Thoracic aorta (tissue), 2 donors: Measurements from ENCODE around the gene DCDC2. TPM values are rescaled to one million over a fixed set of nuclear protein-coding genes. Genes with fewer than 3 reads are reported as not detected.

Experiments
- ATAC-seq: fragments of 150-250 bp; one replicate; pipeline ENCODE4 v1.8.0; 2017; ENCODE audit warnings: low read depth; ENCODE audit not compliant: insufficient number of reproducible peaks, low FRiP score
- DNase-seq: peaks from one replicate; pipeline ENCODE4 v3.0.0-alpha.2; 2020; ENCODE audit warnings: low spot score
- H3K27ac ChIP-seq, 2 donors: fragments of 200-600 bp; sonication (generic); 1 replicate in 1 of 2; 2 replicates in 1 of 2; pipeline ENCODE4 v1.5.1; 2016; ENCODE audit warnings: mild to moderate bottlenecking in 2 of 2, moderate library complexity in 2 of 2
- H3K27me3 ChIP-seq: fragments of 200-600 bp; sonication (generic); replicated peaks from 2 replicates; pipeline ENCODE4 v1.6.0; 2016; ENCODE audit warnings: mild to moderate bottlenecking; ENCODE audit not compliant: insufficient read depth
- H3K36me3 ChIP-seq: fragments of 200-600 bp; sonication (generic); one replicate; pipeline ENCODE4 v1.5.1; 2016
- H3K4me1 ChIP-seq, 2 donors: fragments of 200-600 bp; sonication (generic); 1 replicate in 1 of 2; 2 replicates in 1 of 2; pipeline versions ENCODE4 v1.5.1 to v1.6.0; 2016; ENCODE audit warnings: low read depth in 2 of 2, mild to moderate bottlenecking in 1 of 2; ENCODE audit not compliant: control insufficient read depth in 1 of 2
- H3K4me3 ChIP-seq: fragments of 200-600 bp; sonication (generic); 2 replicates; pipeline ENCODE4 v1.5.1; 2016; ENCODE audit warnings: mild to moderate bottlenecking
- H3K9me3 ChIP-seq: fragments of 200-600 bp; sonication (generic); 2 replicates; pipeline ENCODE4 v1.5.1; 2016
- total RNA-seq, 2 donors: library from RNA; depleted of rRNA; stranded (reverse); fragments of >200 nt; gene quantifications; one replicate each; pipeline versions ENCODE4 v1.1.0 to v1.2.3, GENCODE V29; 2016
- TF ChIP-seq, protein P1 (sequence below): fragments of 200-600 bp; sonication (generic); IDR thresholded peaks from one replicate; pipeline ENCODE4 v1.5.1; 2019; ENCODE audit warnings: antibody characterized with exemption

The DCDC2 gene
- total RNA-seq, 2 donors from 2014 or later, result not detected

DNA sequence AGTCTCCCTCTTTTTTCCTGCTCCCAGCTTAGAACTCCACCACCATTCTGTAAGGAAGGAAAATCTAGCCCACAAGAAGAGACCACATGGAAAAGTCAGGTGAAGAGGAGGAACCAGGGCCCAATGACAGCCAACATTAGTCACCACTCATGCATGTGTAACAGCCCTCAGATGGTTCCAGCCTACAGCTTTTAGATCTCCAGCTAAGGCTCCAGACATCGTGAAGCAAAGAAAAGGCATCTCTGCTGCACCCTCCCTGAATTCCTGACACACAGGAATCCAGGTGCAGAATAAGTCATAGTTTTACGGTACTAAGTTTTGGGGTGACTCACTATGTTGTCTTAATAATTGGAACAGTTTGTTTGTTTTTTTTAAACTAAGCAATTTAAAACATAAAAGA lies 25.5 kb downstream of the DCDC2 start:
- DNase-seq, result no peak
- no peak overlapping the region for H3K27ac ChIP-seq
- no peaks in the 10 kb centered on the region for H3K9me3 ChIP-seq
- H3K4me1 ChIP-seq, result no peaks in the 10 kb centered on the region
- TF ChIP-seq, protein P1, sequence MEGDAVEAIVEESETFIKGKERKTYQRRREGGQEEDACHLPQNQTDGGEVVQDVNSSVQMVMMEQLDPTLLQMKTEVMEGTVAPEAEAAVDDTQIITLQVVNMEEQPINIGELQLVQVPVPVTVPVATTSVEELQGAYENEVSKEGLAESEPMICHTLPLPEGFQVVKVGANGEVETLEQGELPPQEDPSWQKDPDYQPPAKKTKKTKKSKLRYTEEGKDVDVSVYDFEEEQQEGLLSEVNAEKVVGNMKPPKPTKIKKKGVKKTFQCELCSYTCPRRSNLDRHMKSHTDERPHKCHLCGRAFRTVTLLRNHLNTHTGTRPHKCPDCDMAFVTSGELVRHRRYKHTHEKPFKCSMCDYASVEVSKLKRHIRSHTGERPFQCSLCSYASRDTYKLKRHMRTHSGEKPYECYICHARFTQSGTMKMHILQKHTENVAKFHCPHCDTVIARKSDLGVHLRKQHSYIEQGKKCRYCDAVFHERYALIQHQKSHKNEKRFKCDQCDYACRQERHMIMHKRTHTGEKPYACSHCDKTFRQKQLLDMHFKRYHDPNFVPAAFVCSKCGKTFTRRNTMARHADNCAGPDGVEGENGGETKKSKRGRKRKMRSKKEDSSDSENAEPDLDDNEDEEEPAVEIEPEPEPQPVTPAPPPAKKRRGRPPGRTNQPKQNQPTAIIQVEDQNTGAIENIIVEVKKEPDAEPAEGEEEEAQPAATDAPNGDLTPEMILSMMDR, result no peak
- no peaks in the 10 kb centered on the region for H3K27me3 ChIP-seq
- ATAC-seq, result no peak
- H3K36me3 ChIP-seq, result no peaks in the 10 kb centered on the region
- no peak overlapping the region for H3K4me3 ChIP-seq

DNA sequence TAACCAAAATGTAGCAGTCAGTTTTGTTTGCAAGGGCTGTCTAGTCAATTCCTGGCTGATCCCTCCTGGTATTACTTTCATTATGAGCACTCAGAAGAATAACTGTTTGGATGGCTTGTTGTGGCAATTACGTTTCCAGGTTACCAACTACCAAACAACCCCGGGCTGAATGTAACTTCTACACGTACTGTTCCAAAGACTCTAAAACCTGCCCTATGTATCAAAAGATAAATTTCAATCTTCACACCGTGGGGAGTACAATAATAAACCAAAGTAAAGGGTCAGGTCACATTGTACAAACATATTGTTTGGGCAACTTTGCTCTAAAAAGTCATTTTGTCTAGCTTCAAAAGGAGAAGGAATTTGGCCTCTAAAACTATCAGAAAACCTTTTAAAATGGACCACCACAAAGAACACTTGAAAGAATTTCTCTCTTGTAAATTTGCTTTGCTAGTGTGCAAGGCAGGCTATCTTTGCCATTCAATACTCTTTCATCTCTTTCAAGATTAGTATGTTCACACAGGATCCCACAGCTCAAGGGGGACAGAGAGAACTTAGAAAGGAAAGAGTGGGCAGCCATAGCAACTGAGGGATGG lies 27.6 kb downstream of the DCDC2 start:
- Histone ChIP-seq H3K4me1 (no peaks in the 10 kb centered on the region), H3K27me3 (no peaks in the 10 kb centered on the region), H3K27ac (no peak overlapping the region), H3K36me3 (no peaks in the 10 kb centered on the region), H3K4me3 (no peak overlapping the region), H3K9me3 (no peaks in the 10 kb centered on the region)
- no peak for ATAC-seq
- no peak for DNase-seq
- TF ChIP-seq, protein P1, result no peak

DNA sequence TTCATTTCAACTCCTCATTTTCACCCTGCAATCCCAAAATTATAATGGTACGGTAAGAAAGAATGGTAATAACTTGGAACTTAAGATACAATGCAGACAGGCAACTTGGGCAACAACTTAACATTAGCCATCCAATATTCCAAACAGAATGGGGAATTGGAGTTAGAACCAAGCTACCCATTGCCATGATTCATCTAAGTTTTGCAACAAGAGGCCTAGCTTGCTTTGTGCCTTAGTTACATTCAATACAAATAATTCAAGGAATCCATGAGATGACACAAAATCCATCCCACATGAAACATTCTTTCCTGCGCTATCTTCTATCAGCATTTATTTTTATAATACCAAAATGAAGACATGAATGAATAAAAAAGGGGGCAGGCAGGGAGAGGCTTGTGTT lies 28.4 kb downstream of the DCDC2 start:
- H3K36me3 ChIP-seq, result no peaks in the 10 kb centered on the region
- H3K9me3 ChIP-seq, result no peaks in the 10 kb centered on the region
- H3K27me3 ChIP-seq, result no peaks in the 10 kb centered on the region
- H3K4me3 ChIP-seq, result no peak overlapping the region
- TF ChIP-seq, protein P1, result no peak
- no peak for ATAC-seq
- H3K27ac ChIP-seq, result no peak overlapping the region
- H3K4me1 ChIP-seq, result no peaks in the 10 kb centered on the region
- DNase-seq, result no peak

DNA sequence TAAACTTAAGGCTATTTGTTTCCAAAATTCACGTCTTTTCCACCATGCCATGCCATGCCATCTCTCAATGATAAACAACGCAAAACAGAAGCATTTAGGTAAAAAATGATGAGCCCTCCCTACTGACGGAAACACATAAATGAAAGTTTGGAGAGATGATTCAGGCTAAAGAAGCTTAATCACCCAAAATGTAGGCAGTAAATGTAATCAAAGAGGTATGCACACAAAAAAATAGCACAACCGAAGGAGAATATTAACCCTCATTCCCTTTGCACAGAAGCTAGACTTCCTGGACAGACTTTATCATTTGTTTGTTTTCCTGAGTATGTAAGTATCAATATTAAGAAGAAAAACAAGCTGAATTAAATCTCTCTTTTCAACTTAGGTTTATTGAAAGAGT lies 28.8 kb downstream of the DCDC2 start:
- Histone ChIP-seq H3K4me1 (no peaks in the 10 kb centered on the region), H3K4me3 (no peak overlapping the region), H3K27ac (no peak overlapping the region), H3K27me3 (no peaks in the 10 kb centered on the region), H3K36me3 (no peaks in the 10 kb centered on the region), H3K9me3 (no peaks in the 10 kb centered on the region)
- TF ChIP-seq, protein P1, result no peak
- no peak for ATAC-seq
- DNase-seq, result no peak

DNA sequence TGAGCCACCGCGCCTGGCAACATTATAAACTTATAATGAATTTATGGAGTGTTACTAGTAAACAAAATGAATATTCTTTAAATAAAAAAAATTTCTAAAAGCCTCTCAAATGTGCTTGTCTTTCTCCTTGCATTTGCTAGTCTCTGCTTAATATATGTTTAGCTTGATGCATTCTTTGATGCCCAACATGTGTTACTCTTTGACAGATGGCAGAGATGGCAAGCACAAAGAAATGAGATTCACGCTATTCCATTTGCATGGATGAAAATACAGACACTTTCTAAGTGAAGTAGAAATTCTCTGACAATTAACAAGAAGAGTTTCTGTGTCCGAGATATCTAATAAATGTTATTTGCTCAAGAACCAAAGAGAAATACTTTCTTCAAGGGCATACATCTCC lies 30.1 kb downstream of the DCDC2 start:
- H3K4me3 ChIP-seq, result no peak overlapping the region
- no peak overlapping the region for H3K27ac ChIP-seq
- DNase-seq (no peak), ATAC-seq (no peak)
- no peaks in the 10 kb centered on the region for H3K27me3 ChIP-seq
- TF ChIP-seq, protein P1, result no peak
- no peaks in the 10 kb centered on the region for H3K36me3 ChIP-seq
- H3K4me1 ChIP-seq, result no peaks in the 10 kb centered on the region
- H3K9me3 ChIP-seq, result no peaks in the 10 kb centered on the region
